CD4-positive, alpha-beta T cell treated with Interleukin-10 for 1 hour (primary cell): Measurements from ENCODE around the gene ACO2.
"Not testable (repeated sequence)": the region's sequence is repeated elsewhere in the genome, so short reads cannot be mapped to it uniquely, and the experiment has no call there.

Source experiments
- DNase-seq: peaks from one replicate; pipeline ENCODE4 v3.0.0-alpha.2; 2020

Gene ACO2

DNA sequence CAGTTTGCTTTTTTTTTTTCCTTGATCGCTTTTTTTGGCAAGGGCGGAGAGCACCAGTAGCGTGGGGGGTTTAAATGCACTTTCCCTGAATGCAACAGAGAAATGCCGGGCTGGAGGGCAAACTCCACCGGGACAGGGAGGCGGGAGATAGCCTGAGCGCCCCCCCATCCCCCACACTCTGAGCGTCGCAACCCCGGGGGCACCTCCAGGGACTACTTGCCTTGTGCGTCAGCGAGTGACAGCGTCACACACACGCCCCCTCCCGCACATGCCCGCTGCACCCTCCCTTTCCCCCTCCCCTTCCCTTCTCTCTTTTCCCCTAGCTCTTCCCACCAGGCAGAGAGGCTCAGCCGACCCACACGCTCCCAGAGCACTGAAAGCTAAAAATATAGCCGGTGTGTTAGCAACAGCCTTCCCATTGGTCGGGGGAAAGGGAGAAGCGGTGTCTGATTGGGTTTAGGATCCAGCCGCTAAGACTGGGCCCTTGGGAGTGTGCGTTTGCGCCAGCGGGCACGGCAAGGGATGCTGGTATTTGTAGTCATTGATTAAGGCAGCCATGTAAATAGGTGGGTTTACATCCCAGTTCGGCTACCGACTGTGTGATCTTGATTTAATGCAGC lies 20.6 kb upstream of the ACO2 start:
- peak; percentile 96 for DNase-seq

DNA sequence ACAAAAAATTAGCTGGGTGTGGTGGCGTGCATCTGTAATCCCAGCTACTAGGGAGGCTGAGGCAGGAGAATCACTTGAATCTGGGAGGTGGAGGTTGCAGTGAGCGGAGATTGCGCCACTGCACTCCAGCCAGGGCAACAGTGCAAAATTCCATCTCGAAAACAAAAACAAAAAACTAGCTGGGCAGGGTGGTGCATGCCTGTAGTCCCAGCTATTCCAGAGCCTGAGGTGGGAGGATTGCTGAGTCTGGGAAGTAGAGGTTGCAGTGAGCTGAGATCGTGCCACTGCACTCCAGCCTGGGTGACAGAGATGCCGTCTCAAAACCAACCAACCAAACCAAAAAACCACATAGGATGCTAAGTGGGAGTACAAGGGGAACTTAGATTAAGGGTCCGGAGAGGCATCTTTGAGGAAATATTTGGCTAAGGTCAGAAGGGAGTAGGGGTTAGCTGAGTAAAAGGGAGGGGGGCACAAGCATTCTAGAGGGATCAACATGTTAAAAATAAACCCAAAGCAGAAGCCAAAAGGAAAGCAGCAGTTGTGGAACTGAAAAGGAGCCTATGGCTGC lies 10.7 kb upstream of the ACO2 start:
- DNase-seq: no peak

DNA sequence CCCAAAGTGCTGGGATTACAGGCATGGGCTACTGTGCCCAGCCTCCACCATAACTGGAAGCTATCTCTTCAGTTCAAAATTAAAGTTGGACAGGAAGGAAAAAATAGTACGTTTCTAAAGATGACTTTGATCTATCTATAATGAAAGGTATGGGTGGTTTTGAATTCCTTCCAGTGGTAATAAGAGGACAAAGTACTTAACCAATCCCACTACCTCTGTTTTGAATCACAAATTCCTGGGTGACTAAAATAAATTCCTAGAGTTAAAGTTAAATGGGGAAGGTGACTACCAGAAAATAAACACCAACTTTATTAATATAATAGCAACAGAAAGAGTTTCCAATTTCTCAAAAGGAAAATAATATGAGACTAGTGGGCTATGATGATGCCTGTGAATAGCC lies 9.5 kb upstream of the ACO2 start:
- no peak for DNase-seq

DNA sequence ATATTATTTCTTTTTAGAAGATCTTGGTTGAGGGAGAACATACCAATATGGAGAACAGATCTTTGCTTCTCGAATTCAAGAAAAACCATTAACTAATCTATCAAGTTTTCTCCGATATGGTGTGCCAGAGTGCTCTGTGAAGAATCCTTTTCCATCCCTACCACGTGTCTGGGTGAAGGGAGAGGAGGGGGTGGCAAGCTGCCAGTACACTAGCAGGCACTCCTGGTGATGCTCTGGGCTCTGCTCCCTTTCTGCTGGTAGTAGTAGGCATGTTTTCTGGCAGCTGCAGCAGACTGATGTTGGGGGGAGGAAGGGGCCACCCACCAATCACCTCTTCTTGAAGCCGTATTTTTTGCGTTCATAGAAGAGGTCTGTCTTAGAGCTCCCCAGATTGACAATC lies 8.8 kb upstream of the ACO2 start:
- DNase-seq: not testable (repeated sequence)

DNA sequence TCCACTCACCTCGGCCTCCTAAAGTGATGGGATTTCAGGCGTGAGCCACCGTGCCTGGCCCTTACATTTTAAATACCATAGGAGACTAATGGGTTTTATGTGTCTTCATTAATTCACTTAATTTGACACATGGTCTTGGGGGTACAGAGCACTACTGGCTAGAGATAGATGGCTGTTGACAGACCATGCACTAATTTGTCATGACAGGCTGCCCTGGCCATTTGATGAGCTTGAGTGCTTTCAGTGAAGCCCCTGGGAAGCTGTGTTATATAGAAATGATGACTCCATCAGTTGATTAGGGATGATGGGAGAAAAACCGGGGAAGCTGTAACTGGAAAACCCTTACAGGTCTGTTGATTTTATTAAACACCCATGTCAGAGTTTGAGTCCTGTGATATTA lies 7.0 kb upstream of the ACO2 start:
- no peak for DNase-seq

DNA sequence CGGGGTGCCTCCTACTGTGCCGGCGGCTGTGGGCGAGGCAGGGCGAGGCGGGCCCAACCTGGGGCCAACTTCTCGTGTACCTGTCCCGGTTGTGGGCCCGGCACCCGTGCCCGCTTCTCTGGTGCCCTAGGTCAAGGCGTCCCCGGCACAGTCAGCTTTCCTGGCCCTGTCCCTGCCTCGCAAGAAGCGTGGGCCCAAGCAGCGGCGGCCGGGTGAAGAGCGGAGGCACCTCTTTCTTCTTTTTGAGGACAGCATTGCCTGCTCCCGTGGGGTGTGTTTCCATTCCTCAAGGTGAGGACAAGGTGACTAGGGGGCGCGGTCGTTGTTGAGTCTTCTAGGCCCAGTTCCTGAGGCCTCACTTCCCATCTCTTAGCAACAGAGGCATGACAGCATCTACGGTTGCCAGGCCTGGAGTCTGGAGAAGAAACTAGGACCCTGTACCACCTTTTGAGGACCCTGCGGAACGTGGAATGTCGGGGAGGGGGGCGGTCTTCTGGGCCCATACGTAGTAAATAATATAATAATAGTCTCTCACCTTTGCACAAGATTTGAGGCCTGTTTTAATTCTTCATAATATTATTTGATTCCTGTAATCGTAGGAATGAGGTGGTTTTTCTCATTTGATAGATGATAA lies 418 bp downstream of the ACO2 start:
- DNase-seq: no peak

DNA sequence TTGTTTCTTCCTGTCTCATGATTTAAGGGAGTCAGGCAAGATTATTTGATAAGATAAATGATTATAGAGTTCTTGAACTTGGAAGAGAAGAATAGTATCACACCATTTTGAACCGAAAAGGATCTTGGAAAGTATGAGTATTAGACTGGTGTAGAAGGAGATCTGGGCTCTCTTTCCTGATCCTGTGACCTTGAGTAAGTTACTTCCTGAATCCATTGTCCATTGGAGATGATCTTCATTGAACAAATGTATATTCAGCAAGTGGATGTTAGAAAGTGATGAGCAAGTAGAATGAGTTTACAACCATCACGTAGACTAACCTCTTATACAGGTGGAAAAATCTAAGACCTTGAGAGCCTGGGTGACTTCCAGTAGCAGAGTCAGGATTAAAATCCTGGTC lies 2.0 kb downstream of the ACO2 start:
- no peak for DNase-seq

DNA sequence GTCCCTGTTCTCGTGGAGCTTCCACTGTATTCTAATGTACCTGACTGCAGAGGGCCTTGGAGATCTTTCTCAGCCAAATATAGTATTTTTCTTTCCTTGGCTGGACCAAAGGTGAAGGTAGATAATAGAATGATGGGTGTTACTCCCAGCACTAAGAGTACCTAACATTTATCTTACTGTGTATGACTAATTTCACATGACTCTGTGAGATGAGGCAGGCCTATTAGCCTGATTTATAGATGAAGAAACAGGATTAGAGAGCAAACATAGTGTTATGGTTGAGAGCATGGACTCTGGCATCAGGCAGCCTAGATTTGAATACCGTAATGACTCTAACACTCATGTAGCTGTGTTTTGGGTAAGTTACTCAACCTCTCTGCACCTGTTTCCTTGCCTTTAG lies 2.7 kb downstream of the ACO2 start:
- DNase-seq: no peak

DNA sequence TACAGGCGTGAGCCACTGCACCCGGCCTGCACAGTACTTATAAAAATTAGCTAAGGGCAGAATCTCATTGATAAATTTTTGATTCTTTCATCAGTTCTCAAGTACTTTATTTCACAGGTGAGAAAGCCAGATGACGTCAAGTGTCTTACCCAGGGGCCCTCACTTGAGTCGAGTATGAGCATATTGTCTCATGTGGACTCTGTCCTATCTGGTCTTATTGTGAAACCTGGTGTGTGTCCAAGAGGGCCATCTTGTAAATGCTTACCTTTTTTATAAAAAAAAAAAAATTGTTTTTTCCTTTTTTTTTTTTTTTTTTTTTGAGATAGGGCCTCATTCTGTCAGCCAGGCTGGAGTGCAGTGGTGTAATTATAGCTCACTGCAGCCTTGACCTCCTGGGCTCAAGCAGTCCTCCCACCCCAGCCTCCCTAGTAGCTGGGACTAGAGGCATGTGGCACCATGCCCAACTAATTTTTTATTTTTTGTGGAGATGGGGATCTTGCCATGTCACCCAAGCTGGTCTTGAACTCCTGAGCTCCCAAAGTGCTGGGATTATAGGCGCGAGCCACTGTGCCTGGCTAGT lies 6.0 kb downstream of the ACO2 start:
- DNase-seq: no peak

DNA sequence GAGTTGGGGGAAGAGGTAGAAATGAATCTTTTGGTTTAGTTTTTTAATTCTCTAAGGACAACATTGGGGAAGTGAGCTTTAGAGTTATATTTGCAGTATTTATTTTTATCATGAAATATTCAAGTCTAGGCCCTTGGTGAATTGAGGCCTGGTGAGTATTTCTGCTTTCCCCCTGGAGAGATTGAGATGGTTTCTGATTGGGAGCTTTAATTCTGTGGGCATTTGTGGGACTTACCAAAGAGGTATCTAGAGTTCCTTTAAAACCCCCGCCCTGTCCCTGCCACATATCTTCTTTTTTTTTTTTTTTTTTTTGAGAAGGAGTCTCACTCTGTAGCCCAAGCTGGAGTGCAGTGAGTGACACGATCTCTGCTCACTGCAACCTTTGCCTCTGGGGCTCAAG lies 9.6 kb downstream of the ACO2 start:
- DNase-seq: no peak

DNA sequence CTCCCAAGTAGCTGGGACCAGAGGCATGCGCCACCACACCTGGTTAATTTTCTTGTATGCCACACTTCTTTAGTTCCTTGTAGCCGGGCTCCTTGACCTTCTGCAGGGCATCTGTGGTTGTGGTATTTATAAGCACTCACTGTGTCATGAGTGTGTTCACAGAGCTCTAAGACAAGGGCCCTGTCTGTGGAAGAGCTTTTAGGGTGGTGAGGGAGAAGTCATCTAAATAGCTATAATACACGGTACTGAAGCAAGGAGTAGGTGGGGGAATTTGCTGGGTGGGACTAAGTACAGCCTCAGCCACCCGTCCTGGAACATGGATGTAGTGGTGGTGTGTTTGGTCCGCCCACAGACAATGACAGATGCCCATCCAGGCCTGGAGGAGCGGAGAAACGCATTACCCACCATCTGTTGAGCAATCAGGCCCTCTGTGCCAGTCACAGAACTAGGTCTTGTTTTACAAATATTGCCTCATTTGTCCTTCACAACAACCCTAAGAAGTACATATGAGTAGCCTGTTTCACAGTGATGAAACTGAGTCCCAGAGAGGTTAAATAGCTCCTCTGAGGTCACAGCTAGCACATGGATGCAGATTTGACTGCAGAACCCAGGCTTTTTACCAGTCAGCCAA lies 10.1 kb downstream of the ACO2 start:
- no peak for DNase-seq

DNA sequence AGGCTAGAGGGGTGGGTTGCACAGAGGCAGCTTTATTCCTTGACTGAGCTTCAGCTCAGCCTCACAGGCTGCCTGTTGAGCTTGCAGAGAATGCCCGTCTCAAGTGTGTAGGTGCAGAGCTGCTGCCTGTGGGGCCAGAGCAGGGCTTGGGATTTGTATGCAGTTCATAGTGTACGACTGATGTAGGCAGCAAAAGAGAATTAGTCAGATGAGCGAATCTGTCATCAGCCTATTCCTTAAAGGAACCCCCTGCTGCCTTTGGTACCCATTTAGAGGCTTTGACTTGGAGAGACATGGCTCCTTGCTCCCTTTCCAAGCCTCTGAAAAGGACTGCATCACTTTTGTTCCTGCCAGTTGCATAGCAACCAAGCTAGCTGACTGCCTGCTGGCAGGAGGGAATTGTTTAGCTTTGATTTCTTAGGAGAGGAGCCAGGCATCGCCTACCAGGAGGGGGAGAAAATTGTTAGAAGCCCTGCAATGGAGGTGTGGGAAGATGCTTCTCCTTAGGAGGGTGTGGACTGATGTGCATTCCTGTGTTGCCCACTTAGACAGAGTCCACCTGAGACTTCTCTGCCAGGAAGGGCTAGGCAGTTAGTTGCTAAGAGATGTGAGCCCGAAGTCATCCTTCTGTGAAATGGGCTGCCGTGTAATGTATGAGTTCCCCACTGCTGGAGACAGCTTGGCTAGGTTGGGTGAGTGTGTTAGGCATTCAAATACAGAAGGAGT lies 10.9 kb downstream of the ACO2 start:
- DNase-seq: no peak

DNA sequence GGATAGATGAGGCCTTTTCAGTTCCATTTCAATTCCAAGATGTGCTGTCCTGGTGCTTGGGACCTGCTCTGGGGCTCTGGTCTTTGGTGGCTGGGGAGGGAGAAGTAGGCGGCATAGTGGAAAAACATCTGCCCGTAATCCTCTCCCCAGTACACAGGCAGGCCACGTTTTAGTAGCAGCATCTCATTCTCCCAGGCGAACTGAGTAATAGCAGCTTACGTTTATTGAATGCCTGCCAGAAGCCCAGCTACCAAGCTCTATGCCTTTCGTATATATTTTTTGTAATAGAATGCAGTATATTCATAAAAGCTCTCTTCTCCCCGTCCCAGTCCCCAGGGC lies 11.4 kb downstream of the ACO2 start:
- DNase-seq: no peak

DNA sequence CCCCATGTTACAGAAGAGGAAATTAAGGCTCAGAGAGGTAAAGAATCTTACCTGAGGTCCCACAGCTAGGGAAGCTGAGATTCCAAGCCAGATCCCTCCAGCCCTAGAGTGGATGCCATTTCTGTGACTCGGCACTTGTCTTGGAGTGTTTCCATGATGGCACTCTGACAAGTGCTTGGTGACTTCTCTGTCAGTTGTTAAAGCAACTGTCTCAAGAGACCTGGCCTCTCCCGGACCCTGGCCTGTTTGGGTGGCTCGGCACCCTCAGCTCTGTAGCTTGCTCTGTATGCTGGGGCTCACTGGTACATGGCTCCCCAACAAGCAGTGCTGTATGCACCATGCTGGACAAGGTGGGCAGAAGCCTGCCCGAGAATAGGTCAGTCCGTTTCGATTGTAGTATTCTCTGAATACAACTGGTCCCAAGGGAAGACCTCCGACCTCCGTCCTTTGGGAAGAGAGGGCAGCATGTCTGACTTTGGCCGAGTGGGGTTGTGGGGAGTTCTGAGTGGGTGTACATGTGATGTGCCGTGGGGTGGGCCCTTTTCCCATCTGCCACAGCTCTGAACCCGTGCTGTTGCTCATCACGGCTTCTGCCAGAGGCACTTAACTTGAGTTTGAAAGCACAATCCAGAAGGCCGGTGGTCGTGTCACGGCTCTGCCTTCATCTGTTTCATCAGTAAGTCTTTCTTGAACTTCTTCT lies 12.4 kb downstream of the ACO2 start:
- no peak for DNase-seq

DNA sequence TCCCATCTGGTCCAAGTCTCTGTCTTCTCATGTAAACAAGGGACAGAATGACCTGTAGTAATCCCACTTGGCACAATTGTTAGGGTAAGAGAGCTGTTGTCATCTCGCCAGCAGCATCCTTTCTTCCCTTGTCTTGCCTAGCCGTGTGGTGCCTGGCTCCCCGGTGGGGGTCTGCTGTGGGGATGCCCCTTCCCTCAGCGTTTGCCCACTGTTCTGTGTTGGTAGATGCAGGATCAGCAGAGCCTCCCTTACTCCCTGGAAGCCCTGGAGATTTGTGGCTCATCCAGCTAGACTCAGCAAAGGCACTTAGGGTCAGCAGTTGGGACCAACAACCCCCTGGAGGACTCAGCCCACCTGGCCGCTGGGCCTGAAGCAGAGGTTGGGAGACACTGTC lies 13.0 kb downstream of the ACO2 start:
- no peak for DNase-seq

DNA sequence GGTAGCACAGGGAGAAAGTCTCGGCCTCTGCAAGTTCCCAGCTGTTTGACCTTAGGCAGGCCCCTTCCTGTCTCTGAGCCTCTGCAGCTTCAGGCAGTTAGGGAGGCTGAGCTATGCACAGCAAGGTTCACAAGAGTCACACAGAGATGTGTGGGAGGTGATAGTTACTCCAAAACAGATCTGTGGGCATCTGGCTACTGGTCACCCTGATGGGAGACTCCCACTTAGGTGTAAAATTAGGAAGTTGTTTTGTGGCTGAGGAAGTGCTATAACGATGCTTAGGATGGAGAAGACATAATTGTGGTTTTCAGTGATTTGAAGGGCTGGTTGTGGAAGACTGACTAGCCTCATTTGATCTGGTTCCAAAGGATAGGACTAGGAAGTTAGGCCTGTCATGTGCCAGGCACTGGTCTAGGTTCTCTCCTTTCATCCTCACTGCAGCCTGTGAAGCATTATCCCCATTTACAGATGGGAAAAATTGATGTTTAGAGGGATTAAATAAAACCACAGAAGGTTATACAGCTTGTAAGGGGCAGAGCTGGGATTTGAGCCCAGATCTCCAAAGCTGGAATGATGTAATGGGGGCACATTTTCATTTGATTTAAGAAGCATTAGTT lies 13.5 kb downstream of the ACO2 start:
- no peak for DNase-seq

DNA sequence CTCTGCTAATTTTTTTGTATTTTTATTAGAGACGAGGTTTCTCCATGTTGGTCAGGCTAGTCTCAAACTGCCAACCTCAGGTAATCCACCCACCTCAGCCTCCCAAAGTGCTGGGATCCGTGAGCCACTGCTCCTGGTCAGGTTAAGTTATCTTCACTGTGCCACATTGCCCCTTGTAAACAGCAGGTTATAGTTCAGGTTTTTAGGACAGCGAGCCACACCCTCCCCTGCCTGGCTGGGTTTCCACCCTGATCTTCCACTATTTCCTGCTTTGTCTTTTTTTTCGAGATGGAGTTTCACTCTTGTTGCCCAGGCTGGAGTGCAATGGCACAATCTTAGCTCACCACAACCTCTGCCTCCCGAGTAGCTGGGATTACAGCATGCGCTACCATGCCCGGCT lies 16.1 kb downstream of the ACO2 start:
- DNase-seq: no peak

DNA sequence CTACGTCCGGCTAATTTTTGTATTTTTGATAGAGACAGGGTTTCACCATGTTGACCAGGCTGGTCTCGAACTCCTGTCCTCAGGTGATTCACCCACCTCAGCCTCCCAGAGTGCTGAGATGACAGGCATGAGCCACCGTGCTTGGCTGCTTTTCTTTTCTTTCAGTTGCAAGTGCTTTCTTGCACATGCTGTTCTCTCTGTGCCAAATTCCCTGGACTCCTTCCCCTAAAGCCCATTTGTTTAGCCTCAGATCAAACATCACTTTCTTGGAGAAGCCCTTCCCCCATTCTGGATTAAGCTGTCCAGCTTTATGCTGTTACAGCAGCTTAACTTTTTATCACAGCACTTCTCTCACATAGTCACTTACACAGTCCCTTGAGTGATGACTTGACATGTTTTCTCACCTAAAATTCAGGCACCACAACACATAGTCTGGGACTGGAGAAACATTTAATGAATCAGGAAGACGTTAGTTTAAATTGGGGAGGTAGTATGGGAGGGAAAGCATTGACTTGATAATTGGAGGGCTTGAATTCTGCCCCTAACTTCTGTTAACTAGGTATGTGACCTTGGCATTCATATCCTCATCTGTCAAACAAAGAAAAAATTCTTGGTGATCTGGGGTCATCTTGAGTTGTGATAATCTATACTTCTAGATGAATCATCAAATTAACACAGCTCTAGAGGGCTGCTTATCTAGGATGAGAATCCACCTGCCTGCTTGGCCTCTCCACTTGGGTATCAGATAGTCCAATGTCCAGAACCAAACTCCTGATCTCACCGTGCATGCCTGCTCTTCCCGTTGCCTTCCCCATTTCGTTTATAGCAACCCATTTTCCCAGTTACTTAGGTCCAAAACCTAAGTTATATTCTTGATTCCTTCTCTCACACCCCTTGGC lies 18.4 kb downstream of the ACO2 start:
- DNase-seq: no peak

DNA sequence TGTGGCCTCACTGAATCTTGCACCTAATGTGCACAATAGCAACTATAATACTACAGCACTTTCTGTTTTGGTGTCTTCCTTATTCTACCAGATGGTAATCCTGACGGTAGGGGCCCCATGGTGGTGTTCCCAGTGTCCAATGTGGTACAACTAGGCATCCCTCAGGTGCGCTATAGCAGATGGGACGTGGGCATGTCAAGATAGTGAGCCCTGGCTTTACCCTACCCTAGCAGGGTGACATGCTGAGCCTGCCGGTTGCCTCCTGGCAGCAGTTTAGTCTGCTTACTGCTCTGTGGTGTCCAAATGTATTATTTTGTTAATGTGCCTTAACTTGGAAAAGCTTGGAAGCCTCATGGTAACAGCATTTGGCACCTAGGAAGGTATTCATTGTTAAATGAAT lies 19.2 kb downstream of the ACO2 start:
- no peak for DNase-seq

DNA sequence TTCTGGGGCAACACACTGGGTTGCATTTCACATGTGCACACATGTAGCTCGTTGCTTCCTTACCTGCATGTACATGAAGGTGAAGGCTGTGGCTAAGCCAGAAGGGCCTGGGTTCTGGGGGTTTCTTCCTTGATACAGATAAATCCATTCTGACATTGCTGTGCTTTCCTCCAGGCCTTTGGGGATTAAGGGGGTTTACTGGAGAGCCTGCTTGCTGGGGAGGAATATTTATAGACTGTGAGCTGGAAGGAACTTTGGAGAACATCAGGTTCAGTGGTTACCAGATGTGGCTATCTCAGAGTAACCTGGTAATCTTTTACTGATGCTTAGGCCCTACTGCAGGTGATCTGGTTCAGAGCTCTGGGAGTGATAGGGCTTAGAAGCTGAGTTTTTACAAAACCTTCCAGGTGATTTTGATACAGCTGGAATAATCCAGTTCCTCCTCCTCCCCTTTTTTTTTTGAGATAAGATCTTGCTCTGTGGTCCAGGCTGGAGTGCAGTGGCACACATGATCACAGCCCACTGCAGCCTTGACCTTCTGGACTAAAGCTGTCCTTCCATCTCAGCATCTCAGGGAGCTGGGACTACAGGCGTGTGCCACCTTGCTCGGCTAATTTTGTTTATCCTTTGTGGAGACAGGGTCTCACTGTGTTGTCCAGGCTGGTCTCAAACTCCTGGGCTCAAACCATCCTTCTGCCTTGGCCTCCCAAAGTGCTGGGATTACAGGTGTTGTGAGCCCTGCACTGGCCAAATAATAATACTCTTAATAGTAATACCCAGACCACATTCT lies 19.9 kb downstream of the ACO2 start:
- no peak for DNase-seq
